HAP-1 (cell line): ENCODE results near the gene SLC25A24.
"Not testable (repeated sequence)": the region's sequence is repeated elsewhere in the genome, so short reads cannot be mapped to it uniquely, and the experiment has no call there.

ENCODE experiments used
- DNase-seq, 2 experiments: peaks; one replicate each; pipeline ENCODE4 v3.0.0-alpha.2; 2016 to 2020; ENCODE audit warnings: low spot score in 2 of 2
- H3K27me3 ChIP-seq: fragments of 250-450 bp; sonication (Bioruptor Pico); 2 replicates; pipeline ENCODE4 v1.5.1; 2020; ENCODE audit warnings: low read depth, mild to moderate bottlenecking, moderate library complexity
- H3K36me3 ChIP-seq: fragments of 250-450 bp; sonication (Bioruptor Pico); replicated peaks from 2 replicates; pipeline ENCODE4 v1.5.1; 2020; ENCODE audit warnings: mild to moderate bottlenecking
- H3K4me1 ChIP-seq: fragments of 250-450 bp; sonication (Bioruptor Pico); 2 replicates; pipeline ENCODE4 v1.5.1; 2020; ENCODE audit warnings: mild to moderate bottlenecking
- H3K4me3 ChIP-seq: fragments of 250-450 bp; sonication (Bioruptor Pico); 2 replicates; pipeline ENCODE4 v1.5.1; 2020; ENCODE audit warnings: mild to moderate bottlenecking, moderate library complexity
- H3K9me3 ChIP-seq: fragments of 250-450 bp; sonication (Bioruptor Pico); 2 replicates; pipeline ENCODE4 v1.5.1; 2020; ENCODE audit warnings: mild to moderate bottlenecking, moderate library complexity
- in situ Hi-C: fragments of 300-500 bp; cut with MboI; formaldehyde crosslinking; loops from 3 replicates; pipeline ENCODE4 v1.14.3; 2020; ENCODE audit warnings: low sequenced_read_pairs, inconsistent platforms, mixed read lengths

SLC25A24 gene

DNA sequence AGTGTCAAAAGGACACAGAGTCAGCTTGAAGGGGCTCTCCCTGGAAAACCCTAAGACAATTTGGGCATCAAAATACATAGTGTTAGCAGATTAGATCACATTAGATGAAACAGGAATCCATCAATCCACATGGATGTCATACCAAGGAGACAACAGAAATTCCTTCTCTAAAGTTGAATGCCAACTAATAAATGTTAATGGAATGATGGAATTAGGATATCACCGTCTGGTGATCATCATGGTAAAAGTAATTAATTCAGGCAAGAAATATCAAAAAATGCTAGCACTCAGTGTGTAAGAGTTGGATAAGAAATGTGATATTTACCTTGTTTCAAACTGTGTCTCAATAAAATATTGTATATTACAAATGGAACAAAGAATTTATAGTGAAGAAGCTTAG lies 10.9 kb upstream of the SLC25A24 start:
- in situ Hi-C loops: no loop called here
- Histone ChIP-seq H3K4me3 (no peak overlapping the region), H3K27me3 (peaks cover 32% of the 10 kb centered on the region), H3K36me3 (no peaks in the 10 kb centered on the region), H3K4me1 (no peaks in the 10 kb centered on the region), H3K9me3 (no peaks in the 10 kb centered on the region)
- DNase-seq: no peak

DNA sequence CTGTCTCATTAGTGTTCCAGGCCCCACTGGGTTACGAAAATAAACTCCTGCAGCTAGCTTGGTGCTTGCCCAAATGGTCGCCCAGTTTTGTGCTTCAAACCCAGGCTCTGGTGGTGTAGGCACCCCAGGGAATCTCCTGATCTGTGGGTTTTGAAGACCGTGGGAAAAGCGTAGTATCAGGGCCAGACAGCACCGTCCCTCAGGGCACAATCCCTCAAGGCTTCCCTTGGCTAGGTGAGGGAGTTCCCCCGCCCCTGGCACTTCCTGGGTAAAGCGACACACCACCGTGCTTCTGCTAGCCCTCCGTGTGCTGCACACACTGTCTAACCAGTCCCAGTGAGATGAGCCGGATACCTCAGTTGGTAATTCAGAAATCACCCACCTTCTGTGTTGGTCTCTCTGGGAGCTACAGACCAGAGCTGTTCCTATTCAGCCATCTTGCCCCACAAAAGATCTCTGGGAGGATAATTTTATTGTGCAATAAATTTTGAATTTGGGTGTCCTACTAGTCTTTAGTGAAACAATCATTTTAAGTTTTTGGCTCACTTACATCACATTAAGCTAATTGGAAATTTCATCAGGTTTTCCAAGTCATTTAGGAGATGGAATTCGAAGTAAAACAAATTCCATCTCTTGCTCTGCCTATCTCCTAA lies 9.4 kb upstream of the SLC25A24 start:
- H3K4me3 ChIP-seq: no peak overlapping the region
- H3K9me3 ChIP-seq: 0 out of 2 replicates have a peak, but pooled peaks cover 1% of the 10 kb centered on the region
- no peaks in the 10 kb centered on the region for H3K36me3 ChIP-seq
- in situ Hi-C loops: no loop called here
- no peak for DNase-seq
- peaks cover 30% of the 10 kb centered on the region for H3K27me3 ChIP-seq
- H3K4me1 ChIP-seq: no peaks in the 10 kb centered on the region

DNA sequence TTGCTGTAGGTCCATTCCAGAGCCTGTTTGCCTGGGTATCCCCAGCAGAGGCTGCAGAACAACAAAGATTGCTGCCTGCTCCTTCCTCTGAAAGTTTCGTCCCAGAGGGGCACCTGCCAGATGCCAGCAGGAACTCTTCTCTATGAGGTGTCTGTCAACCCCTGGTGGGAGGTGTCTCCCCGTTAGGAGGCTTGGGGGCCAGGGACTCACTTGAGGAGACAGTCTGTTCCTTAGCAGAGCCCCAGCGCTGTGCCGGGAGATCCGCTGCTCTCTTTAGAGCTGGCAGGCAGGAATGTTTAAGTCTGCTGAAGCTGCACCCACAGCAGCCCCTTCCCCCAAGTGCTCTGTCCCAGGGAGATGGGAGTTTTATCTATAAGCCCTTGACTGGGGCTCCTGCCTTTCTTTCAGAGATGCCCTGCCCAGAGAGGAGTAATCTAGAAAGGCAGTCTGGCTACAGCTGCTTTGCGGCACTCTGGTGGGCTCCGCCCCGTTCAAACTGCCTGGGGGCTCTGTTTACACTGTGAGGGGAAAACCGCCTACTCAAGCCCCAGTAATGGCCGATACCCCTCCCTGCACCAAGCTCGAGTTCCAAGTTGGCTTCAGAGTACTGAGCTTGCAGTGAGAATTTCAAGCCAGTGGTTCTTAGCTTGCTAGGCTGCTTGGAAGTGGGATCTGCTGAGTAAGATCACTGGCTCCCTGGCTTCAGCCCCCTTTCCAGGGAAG lies 8.7 kb upstream of the SLC25A24 start:
- in situ Hi-C loops: no loop called here
- DNase-seq: peak in 1 of 2 experiments; percentile 31
- Histone ChIP-seq H3K4me1 (no peaks in the 10 kb centered on the region), H3K9me3 (0 out of 2 replicates have a peak, but pooled peaks cover 2% of the 10 kb centered on the region), H3K27me3 (peaks cover 24% of the 10 kb centered on the region), H3K36me3 (no peaks in the 10 kb centered on the region), H3K4me3 (no peak overlapping the region)

DNA sequence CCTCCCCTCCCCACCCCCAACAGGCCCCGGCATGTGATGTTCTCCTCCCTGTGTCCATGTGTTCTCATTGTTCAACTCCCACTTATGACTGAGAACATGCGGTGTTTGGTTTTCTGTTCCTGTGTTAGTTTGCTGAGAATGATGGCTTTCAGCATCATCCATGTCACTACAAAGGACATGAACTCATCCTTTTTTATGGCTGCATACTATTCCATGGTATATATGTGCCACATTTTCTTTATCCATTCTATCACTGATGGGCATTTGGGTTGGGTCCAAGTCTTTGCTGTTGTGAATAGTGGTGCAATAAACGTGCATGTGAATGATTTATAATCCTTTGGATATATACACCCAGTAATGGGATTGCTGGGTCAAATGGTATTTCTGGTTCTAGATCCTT lies 3.4 kb upstream of the SLC25A24 start:
- H3K4me1 ChIP-seq, H3K9me3 ChIP-seq, in situ Hi-C loops, DNase-seq, H3K27me3 ChIP-seq, H3K4me3 ChIP-seq, H3K36me3 ChIP-seq: not testable (repeated sequence)

DNA sequence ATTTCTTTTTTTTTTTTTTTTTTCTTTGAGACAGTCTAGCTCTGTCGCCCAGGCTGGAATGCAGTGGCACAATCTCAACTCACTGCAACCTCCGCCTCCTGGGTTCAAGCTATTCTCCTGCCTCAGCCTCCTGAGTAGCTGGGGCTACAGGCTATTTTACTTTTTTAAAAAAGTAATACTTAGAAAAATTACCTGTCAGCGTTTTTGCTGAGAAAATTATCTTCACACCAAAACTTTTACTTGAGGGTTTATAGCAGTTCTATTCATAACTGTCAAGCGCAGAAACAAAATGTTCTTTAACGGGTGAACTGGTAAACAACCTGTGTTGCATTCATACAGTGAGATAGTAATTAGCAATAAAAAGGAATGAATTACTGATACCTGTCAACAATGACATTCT lies 1.5 kb upstream of the SLC25A24 start:
- Histone ChIP-seq H3K9me3 (0 out of 2 replicates have a peak, but pooled peaks cover 2% of the 10 kb centered on the region), H3K27me3 (peaks cover 3% of the 10 kb centered on the region; the same call in 1 of the 2 replicates), H3K36me3 (peaks cover 6% of the 10 kb centered on the region), H3K4me3 (no peak overlapping the region), H3K4me1 (peaks cover 7% of the 10 kb centered on the region)
- in situ Hi-C loops: no loop called here
- no peak for DNase-seq

DNA sequence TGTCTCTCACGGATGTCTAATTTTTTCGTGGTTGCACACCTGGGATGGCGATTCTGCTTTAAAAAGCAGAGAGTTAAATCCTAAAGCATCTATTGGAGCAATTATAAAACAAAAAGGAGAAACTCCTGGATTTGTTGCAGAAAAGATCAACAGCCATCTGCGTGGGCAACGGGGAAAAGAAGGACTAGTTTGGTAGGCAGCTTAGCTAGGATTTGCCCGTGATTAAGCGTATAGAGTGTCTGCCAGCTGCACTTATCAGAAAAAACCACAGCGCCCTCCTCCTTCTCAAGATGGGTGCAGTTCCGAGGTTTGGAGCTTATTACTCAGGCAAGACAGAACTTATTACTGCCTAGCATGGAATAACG lies 526 bp upstream of the SLC25A24 start:
- in situ Hi-C loops: no loop called here
- Histone ChIP-seq H3K36me3 (peaks cover 12% of the 10 kb centered on the region), H3K9me3 (0 out of 2 replicates have a peak, but pooled peaks cover 2% of the 10 kb centered on the region), H3K27me3 (no peaks in the 10 kb centered on the region), H3K4me1 (peaks cover 7% of the 10 kb centered on the region), H3K4me3 (peak overlapping the region; percentile 70)
- peak; percentile 48 to 55 for DNase-seq

DNA sequence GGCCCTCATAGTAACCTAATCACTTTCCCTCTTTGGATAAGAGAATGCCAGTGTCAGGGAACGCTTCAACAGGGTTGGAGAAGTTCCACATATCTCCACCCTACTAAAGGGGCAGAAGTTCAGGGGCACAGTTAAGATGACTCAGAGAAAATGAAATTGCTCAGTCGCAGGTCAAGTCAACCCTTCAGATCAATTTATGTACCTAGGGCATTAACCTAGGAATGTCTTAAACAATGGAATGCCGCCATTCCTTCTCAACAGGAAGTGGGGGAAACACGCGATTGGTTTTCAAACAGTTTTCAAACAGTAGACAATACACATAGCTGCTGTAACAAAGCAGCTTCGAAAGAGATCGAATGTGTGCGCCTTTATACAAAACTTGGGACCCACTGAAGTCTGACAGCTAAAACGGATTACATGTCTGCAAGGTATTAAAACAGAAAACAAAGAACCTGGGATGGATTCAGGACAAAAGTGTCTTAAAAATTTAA lies 897 bp downstream of the SLC25A24 start:
- H3K9me3 ChIP-seq: no peaks in the 10 kb centered on the region
- in situ Hi-C loops: no loop called here
- H3K27me3 ChIP-seq: no peaks in the 10 kb centered on the region
- peak overlapping the region; percentile 70 for H3K4me3 ChIP-seq
- peaks cover 16% of the 10 kb centered on the region for H3K36me3 ChIP-seq
- peaks cover 7% of the 10 kb centered on the region for H3K4me1 ChIP-seq
- DNase-seq: peak; percentile 33 to 55

- DNase-seq: no peak
- no peaks in the 10 kb centered on the region for H3K27me3 ChIP-seq
- no peaks in the 10 kb centered on the region for H3K9me3 ChIP-seq
- in situ Hi-C loops: no loop called here
- H3K4me1 ChIP-seq: peaks cover 7% of the 10 kb centered on the region
- peaks cover 18% of the 10 kb centered on the region for H3K36me3 ChIP-seq
- no peak overlapping the region for H3K4me3 ChIP-seq
Observed at GRCh38 chr1:108194051-108194450, 6.1 kb downstream of the SLC25A24 start.

DNA sequence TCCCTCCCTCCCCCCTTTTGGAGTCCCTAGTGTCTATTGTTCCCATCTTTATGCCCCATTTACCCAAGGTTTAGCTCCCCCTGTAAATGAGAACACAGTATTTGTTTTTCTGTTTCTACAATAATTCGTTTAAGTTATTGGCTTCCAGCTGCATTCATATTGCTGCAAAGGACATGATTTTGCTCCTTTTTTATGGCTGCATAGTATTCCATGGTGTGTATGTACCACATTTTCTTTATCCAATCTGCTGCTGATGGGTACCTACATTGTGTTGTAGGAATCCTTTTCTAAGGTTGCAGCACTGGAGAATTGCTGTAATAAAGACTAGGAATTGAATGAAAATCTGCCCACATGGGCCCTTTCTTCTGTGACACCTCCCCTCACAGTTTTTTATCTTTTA lies 6.8 kb downstream of the SLC25A24 start:
- H3K27me3 ChIP-seq: no peaks in the 10 kb centered on the region
- in situ Hi-C loops: no loop called here
- H3K9me3 ChIP-seq: no peaks in the 10 kb centered on the region
- peaks cover 1% of the 10 kb centered on the region for H3K4me1 ChIP-seq
- peaks cover 16% of the 10 kb centered on the region for H3K36me3 ChIP-seq
- DNase-seq: no peak
- no peak overlapping the region for H3K4me3 ChIP-seq

DNA sequence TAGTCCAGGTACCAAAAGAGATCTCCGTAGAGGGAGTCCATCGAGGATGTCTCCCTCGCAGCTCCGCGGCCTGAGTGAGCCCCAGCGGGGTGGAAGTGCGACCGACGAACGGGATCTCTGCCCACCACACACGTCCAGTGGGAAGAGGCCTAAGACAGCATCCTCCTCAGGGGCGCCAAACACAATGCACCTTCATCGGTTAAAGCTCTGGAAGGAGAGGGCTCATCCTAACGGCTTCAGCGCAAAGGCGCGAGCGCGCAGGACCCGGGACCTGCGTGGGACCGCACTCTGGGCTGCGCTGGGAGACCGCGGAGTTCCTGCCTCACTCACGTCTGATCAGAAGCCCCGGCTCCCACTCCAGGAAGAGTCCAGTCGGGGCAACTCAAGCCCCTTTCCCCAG lies 7.6 kb downstream of the SLC25A24 start:
- H3K27me3 ChIP-seq: no peaks in the 10 kb centered on the region
- no peaks in the 10 kb centered on the region for H3K9me3 ChIP-seq
- DNase-seq: no peak
- H3K36me3 ChIP-seq: peaks cover 12% of the 10 kb centered on the region
- H3K4me3 ChIP-seq: no peak overlapping the region
- in situ Hi-C loops: no loop called here
- no peaks in the 10 kb centered on the region for H3K4me1 ChIP-seq

- no peaks in the 10 kb centered on the region for H3K27me3 ChIP-seq
- no peaks in the 10 kb centered on the region for H3K9me3 ChIP-seq
- in situ Hi-C loops: no loop called here
- no peaks in the 10 kb centered on the region for H3K4me1 ChIP-seq
- H3K4me3 ChIP-seq: no peak overlapping the region
- peaks cover 6% of the 10 kb centered on the region for H3K36me3 ChIP-seq
- no peak for DNase-seq
Observed at GRCh38 chr1:108190686-108191416, 9.3 kb downstream of the SLC25A24 start.

- no peaks in the 10 kb centered on the region for H3K4me1 ChIP-seq
- H3K27me3 ChIP-seq: no peaks in the 10 kb centered on the region
- H3K4me3 ChIP-seq: no peak overlapping the region
- DNase-seq: no peak
- in situ Hi-C loops: no loop called here
- no peaks in the 10 kb centered on the region for H3K9me3 ChIP-seq
- peaks cover 9% of the 10 kb centered on the region for H3K36me3 ChIP-seq
Observed at GRCh38 chr1:108190001-108190634, 10.0 kb downstream of the SLC25A24 start.

GRCh38 chr1:108188801-108189200 lies 11.3 kb downstream of the SLC25A24 start:
- peaks cover 15% of the 10 kb centered on the region for H3K36me3 ChIP-seq
- no peaks in the 10 kb centered on the region for H3K9me3 ChIP-seq
- no peak for DNase-seq
- in situ Hi-C loops: no loop called here
- no peaks in the 10 kb centered on the region for H3K27me3 ChIP-seq
- H3K4me1 ChIP-seq: no peaks in the 10 kb centered on the region
- H3K4me3 ChIP-seq: no peak overlapping the region
